ENCODE measurements around the gene F7.

DNA sequence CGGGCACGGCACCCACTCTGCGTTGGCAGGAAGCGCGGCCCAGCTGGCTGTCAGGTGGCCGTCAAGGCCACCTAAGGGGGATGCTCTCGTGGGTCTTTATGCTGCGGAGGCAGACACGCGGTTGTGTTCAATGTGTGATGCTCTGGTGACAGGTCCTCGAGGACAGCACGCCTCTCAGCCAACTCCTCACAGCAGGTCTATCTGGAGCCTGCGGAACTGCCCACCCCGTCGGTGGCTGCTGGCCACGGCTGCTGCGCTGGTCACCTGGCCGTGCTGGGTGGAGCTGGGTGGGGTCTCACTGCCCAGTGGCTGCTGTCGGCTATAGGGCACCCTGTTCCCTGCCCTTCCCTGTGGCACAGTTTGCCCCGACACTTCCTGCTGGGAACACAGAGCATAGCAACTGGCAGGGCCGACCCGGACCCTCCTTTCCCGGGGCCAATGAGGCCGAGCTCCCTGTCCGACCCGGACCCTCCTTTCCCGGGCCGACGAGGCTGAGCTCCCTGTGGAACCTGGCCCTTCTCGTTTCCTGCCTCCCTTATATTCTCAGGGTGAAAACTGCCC lies 14.3 kb upstream of the F7 start:
- no peak for TF ChIP-seq TAF1 (IDR thresholded peaks at IDR 0.05; ENCODE audit: low read depth)
- TF ChIP-seq, protein P1, sequence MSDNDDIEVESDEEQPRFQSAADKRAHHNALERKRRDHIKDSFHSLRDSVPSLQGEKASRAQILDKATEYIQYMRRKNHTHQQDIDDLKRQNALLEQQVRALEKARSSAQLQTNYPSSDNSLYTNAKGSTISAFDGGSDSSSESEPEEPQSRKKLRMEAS (IDR thresholded peaks at IDR 0.05): no peak

All from Ishikawa (cell line).